Panc1 (cell line): ENCODE data around the gene CYB561D1. TPM values are rescaled to one million over a fixed set of nuclear protein-coding genes. Genes with fewer than 3 reads are reported as not detected.
"Not testable (repeated sequence)": the region's sequence is repeated elsewhere in the genome, so short reads cannot be mapped to it uniquely, and the experiment has no call there.

Source experiments
- ATAC-seq: fragments of 200-7000 bp; cut with Tn5 transposase; 2 replicates; pipeline ENCODE4 v1.9.1; 2020; ENCODE audit warnings: mild to moderate bottlenecking, moderate library complexity
- BruUV-seq: library from RNA; stranded (reverse); fragments of 400-500 nt; replicated peaks from 2 replicates; lab custom pipeline; 2021; lab: Mats Ljungman, UMichigan
- CTCF ChIA-PET: fragments of 300-600 bp; sonication (Branson Sonifier 250); formaldehyde crosslinking; loops from one replicate; lab custom pipeline; 2022; ENCODE audit warnings: antibody characterized with exemption; lab: Charles Lee
- POLR2A ChIA-PET: fragments of 300-600 bp; sonication (Branson Sonifier 250); formaldehyde crosslinking; loops from one replicate; lab custom pipeline; 2022; ENCODE audit warnings: antibody characterized with exemption; lab: Charles Lee
- DNase-seq: peaks from one replicate; pipeline ENCODE4 v3.0.0-alpha.2; 2010; ENCODE audit warnings: low read depth, low spot score
- H3K27ac ChIP-seq: 2 replicates; pipeline ENCODE4 v1.5.1; 2011; ENCODE audit warnings: mild to moderate bottlenecking, low read length, inconsistent platforms
- H3K27me3 ChIP-seq: fragments of 200-500 bp; sonication (Bioruptor generic); 2 replicates; pipeline ENCODE4 v1.6.0; 2014; ENCODE audit warnings: low read length, inconsistent platforms; ENCODE audit not compliant: control insufficient read depth, insufficient read depth
- H3K36me3 ChIP-seq: fragments of 200-500 bp; sonication (Bioruptor generic); 2 replicates; pipeline ENCODE4 v1.5.1; 2014; ENCODE audit warnings: inconsistent platforms, mild to moderate bottlenecking, low read length, moderate library complexity; ENCODE audit not compliant: control insufficient read depth, insufficient read depth
- H3K4me1 ChIP-seq: 2 replicates; pipeline ENCODE4 v1.5.1; 2011; ENCODE audit warnings: inconsistent platforms, mild to moderate bottlenecking, low read length, moderate library complexity; ENCODE audit not compliant: control insufficient read depth, insufficient read depth
- H3K4me3 ChIP-seq, 2 experiments: 2 replicates each; pipeline ENCODE4 v1.5.1; 2011 to 2012; ENCODE audit warnings: low read depth in 2 of 2, low read length in 2 of 2, mild to moderate bottlenecking in 2 of 2, inconsistent platforms in 1 of 2, moderate library complexity in 1 of 2
- H3K9me3 ChIP-seq: fragments of 200-500 bp; sonication (Bioruptor generic); 2 replicates; pipeline ENCODE4 v1.5.1; 2014; ENCODE audit warnings: low read depth, mild to moderate bottlenecking, inconsistent platforms, low read length, moderate library complexity; ENCODE audit not compliant: control insufficient read depth, insufficient read depth
- POLR2AphosphoS5 ChIP-seq: IDR thresholded peaks from 2 replicates; pipeline ENCODE4 v1.6.1; 2012; ENCODE audit warnings: mild to moderate bottlenecking, low read depth, low read length, moderate library complexity
- SIN3A ChIP-seq: IDR thresholded peaks from 2 replicates; pipeline ENCODE4 v1.6.1; 2012; ENCODE audit warnings: low read depth, mild to moderate bottlenecking, low read length, moderate library complexity, borderline replicate concordance; ENCODE audit not compliant: insufficient read depth
- TCF7L2 ChIP-seq: IDR thresholded peaks from 2 replicates; pipeline ENCODE4 v1.6.1; 2011; ENCODE audit warnings: mild to moderate bottlenecking, low read depth, low read length, inconsistent platforms
- in situ Hi-C: cut with HindIII; loops from 2 replicates; pipeline ENCODE4 v1.10.0; 2016; ENCODE audit warnings: low sequenced_read_pairs, low pct_unique_long_range_greater_than_20kb
- intact Hi-C: fragments of 100-400 bp; cut with micrococcal nuclease; formaldehyde crosslinking; loops from one replicate; pipeline ENCODE4 v1.10.0; 2022; ENCODE audit not compliant: unreplicated experiment
- total RNA-seq: library from RNA; stranded (reverse); gene quantifications from one replicate; pipeline ENCODE4 v1.2.1, GENCODE V29; 2021; ENCODE audit not compliant: unreplicated experiment
- TF ChIP-seq, protein P1 (sequence below): fragments of 450-650 bp; IDR thresholded peaks from 2 replicates; pipeline ENCODE4 v1.5.1; 2017; ENCODE audit warnings: mild to moderate bottlenecking
- TF ChIP-seq, protein P2 (sequence below), 2 experiments: IDR thresholded peaks; 2 replicates each; pipeline ENCODE4 v1.6.1; 2011 to 2012; ENCODE audit warnings: low read depth in 2 of 2, control low read depth in 1 of 2, low read length in 1 of 2, mild to moderate bottlenecking in 1 of 2, moderate library complexity in 1 of 2; ENCODE audit not compliant: insufficient read depth in 1 of 2

Gene CYB561D1
- total RNA-seq, 1 experiment from 2014 or later: 4.5 TPM

DNA sequence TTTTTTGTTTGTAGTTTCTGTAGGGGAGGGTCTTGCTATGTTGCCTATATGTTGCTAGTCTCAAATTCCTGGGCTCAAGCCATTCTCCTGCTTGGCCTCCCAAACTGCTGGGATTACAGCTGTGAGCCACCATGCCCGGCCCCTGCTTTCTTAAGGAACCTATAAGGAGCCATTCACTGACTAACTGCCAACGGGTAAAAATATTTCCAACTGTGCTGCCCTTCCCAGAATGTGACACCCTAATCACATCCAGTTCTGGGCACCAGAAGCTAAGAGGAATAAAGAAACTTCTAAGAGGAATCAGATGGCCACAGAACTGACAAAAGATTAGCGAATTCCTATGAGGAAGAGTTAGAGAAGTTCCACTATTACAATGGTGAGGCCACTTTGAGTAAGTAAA lies 21.1 kb upstream of the CYB561D1 start:
- in situ Hi-C loops: no loop called here
- Histone ChIP-seq H3K27me3 (peaks cover 4% of the 10 kb centered on the region; the same call in 1 of the 2 replicates), H3K36me3 (no peaks in the 10 kb centered on the region), H3K9me3 (no peaks in the 10 kb centered on the region), H3K4me1 (no peaks in the 10 kb centered on the region), H3K4me3 (no peak overlapping the region), H3K27ac (no peak overlapping the region)
- DNase-seq (no peak), ATAC-seq (no peak)
- POLR2A ChIA-PET: no interaction called here
- CTCF ChIA-PET: no interaction called here
- BruUV-seq: no TSS peak
- TF ChIP-seq TCF7L2: no peak
- TF ChIP-seq, protein P1, sequence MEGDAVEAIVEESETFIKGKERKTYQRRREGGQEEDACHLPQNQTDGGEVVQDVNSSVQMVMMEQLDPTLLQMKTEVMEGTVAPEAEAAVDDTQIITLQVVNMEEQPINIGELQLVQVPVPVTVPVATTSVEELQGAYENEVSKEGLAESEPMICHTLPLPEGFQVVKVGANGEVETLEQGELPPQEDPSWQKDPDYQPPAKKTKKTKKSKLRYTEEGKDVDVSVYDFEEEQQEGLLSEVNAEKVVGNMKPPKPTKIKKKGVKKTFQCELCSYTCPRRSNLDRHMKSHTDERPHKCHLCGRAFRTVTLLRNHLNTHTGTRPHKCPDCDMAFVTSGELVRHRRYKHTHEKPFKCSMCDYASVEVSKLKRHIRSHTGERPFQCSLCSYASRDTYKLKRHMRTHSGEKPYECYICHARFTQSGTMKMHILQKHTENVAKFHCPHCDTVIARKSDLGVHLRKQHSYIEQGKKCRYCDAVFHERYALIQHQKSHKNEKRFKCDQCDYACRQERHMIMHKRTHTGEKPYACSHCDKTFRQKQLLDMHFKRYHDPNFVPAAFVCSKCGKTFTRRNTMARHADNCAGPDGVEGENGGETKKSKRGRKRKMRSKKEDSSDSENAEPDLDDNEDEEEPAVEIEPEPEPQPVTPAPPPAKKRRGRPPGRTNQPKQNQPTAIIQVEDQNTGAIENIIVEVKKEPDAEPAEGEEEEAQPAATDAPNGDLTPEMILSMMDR: no peak
- TF ChIP-seq, protein P2, sequence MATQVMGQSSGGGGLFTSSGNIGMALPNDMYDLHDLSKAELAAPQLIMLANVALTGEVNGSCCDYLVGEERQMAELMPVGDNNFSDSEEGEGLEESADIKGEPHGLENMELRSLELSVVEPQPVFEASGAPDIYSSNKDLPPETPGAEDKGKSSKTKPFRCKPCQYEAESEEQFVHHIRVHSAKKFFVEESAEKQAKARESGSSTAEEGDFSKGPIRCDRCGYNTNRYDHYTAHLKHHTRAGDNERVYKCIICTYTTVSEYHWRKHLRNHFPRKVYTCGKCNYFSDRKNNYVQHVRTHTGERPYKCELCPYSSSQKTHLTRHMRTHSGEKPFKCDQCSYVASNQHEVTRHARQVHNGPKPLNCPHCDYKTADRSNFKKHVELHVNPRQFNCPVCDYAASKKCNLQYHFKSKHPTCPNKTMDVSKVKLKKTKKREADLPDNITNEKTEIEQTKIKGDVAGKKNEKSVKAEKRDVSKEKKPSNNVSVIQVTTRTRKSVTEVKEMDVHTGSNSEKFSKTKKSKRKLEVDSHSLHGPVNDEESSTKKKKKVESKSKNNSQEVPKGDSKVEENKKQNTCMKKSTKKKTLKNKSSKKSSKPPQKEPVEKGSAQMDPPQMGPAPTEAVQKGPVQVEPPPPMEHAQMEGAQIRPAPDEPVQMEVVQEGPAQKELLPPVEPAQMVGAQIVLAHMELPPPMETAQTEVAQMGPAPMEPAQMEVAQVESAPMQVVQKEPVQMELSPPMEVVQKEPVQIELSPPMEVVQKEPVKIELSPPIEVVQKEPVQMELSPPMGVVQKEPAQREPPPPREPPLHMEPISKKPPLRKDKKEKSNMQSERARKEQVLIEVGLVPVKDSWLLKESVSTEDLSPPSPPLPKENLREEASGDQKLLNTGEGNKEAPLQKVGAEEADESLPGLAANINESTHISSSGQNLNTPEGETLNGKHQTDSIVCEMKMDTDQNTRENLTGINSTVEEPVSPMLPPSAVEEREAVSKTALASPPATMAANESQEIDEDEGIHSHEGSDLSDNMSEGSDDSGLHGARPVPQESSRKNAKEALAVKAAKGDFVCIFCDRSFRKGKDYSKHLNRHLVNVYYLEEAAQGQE (IDR thresholded peaks at IDR 0.05; ENCODE audit: insufficient read depth in 1 of 2, low read depth in 2 of 2, low read length in 1 of 2): no peak
- TF ChIP-seq SIN3A: no peak
- no peak for TF ChIP-seq POLR2AphosphoS5
- intact Hi-C loops: no loop called here

DNA sequence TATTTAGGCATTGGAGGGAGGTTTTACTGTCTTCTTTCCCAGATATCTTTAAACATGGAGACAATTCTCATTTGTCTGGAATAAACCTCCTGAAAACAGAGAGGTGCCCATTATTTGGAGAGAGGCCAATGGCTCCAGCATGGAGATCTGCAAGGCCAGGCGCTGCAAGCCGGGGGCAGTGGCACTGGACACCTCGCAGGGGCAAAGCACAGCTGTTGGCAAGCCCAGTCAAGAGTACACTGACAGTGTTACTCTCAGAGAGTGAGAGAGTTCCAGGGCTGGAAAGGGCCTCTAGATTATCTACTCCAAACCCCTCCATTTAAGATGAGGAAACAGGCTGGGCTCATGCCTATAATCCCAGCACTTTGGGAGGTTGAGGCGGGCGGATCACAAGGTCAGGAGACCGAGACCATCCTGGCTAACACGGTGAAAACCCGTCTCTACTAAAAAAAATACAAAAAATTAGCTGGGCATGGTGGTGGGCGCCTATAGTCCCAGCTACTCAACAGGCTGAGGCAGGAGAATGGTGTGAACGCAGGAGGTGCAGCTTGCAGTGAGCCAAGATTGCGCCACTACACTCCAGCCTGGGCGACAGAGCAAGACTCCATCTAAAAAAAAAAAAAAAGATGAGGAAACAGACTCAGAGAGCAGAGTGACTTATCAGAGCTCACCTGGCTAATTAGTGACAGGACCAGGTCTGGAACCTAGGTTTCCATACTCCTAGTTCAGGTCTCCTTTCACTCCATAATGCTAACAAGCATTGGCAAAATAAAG lies 20.4 kb upstream of the CYB561D1 start:
- ATAC-seq, BruUV-seq, H3K4me3 ChIP-seq, DNase-seq, intact Hi-C loops, in situ Hi-C loops, H3K27ac ChIP-seq, H3K9me3 ChIP-seq, H3K36me3 ChIP-seq, H3K4me1 ChIP-seq, H3K27me3 ChIP-seq: not testable (repeated sequence)
- CTCF ChIA-PET: interaction anchor here (0.7 kb wide), 1 partner anchor 913 kb away, joined by 4 read pairs; no protein-coding TSS in a partner anchor
- POLR2A ChIA-PET: interaction anchor here (0.7 kb wide), 1 partner anchor 90 kb away, joined by 8 read pairs; no protein-coding TSS in a partner anchor

DNA sequence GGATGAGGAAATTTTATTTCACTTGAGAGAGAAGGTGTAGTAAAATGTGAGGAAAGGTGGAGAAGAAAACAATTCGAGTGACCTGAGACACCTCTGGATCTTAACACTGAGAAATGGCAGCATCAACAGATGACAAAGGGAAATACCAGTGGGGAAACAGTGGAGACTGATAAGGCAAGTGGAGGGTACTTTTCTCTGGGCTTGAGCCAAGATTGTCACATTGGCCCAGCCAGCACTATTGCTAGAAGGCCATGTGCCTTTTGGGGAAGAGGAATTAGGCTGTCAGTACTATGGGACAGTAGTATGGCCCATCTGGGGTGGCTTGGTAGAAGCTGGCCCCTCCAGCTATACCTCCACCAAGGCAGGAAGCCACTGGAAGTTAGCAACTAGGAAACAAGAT lies 19.2 kb upstream of the CYB561D1 start:
- TF ChIP-seq SIN3A (no peak), POLR2AphosphoS5 (no peak), TCF7L2 (no peak)
- TF ChIP-seq, protein P1: no peak
- TF ChIP-seq, protein P2 (IDR thresholded peaks at IDR 0.05; ENCODE audit: insufficient read depth in 1 of 2, low read depth in 2 of 2, low read length in 1 of 2): no peak
- peaks cover 3% of the 10 kb centered on the region; the same call in 1 of the 2 replicates for H3K27me3 ChIP-seq
- BruUV-seq: no TSS peak
- no peaks in the 10 kb centered on the region for H3K36me3 ChIP-seq
- ATAC-seq (no peak), DNase-seq (no peak)
- H3K9me3 ChIP-seq: no peaks in the 10 kb centered on the region
- ChIA-PET POLR2A (no interaction called here), CTCF (no interaction called here)
- intact Hi-C loops: no loop called here
- in situ Hi-C loops: no loop called here
- no peak overlapping the region for H3K4me3 ChIP-seq
- H3K4me1 ChIP-seq: no peaks in the 10 kb centered on the region
- no peak overlapping the region for H3K27ac ChIP-seq
